NCI-H2196 (cell line): ENCODE measurements around the gene VSIR.

Source experiments
- DNase-seq: peaks from one replicate; lab custom pipeline; 2025; ENCODE audit not compliant: unreplicated experiment; lab: John Stamatoyannopoulos, UW

Gene VSIR

GRCh38 chr10:71765906-71766716, 7.2 kb downstream of the VSIR start:
- no peak for DNase-seq

DNA sequence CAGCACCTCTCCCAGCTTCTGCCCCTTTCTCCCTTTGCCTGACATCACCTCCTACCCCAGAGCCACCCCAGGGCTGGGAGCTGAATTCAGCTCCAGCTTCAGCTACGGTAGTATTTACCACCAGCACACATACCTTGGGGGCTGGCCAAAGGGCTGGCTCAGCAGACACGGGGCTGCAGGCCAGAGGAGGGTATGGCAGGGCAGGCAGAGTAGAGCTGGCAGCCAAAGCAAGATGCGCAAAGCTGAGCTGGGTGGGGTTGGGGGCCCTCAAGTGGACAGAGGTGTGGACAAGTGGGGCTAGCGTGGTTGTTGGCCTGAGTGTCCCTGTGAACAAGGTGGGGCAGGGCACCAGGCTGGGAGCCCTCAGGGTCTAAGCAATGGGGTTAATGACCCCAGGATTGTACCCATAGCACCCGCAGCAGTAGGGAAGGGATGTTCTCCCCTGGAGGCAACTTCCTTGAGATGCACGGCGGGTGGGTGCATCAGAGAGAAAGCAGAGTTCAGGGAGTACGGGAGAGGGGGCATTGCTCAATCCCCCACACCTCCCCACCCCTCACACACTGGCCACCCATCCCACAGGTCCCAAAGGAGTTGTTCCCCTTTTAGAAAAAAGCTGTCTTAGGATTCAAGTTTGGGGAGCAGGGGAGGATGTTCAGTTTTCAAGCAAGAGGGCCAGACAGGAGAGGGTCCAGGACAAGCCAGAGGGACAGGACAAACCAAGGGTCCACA, 8.0 kb downstream of the VSIR start:
- no peak for DNase-seq

- no peak for DNase-seq
Measured at GRCh38 chr10:71763352-71764127, 9.8 kb downstream of the VSIR start.

DNA sequence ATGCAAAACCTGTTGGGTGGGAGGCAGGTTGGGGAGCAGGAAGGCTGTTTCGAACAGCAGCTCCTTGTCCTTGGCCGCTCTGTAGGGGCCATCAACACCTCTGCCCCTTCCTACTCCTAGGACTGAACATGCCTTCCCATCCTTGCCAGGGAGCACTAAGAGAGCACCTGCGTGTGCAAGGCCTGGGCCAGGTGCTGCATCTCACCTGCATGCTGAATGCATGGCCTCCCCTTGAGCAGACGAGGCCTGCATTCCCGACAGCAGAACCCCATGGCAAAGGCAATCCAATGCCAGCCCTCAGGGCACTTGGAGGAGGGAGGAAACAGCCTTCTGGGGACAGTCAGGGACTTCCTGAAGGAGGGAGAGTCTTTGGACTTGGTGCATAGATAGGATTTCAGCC, 11.0 kb downstream of the VSIR start:
- DNase-seq, result no peak

GRCh38 chr10:71761541-71762113, 11.7 kb downstream of the VSIR start:
- DNase-seq, result no peak

DNA sequence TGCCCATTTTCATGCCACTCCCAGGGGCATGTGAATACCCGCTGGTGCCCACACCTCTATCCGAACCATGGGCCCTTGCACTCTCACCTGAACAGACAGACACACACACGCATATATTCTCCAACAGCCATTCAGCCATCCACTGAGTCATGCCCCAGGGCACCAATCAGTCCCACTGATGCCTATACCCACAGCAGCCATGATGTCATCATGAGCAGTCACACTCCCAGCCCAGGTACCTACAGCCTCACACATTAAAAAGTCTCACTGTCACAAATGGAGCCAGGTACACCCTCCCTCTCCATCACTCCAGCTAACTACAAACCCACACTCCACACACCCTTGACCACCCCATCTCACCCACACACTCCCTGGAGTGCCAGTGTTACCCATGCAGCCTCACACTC, 12.2 kb downstream of the VSIR start:
- DNase-seq, result no peak

DNA sequence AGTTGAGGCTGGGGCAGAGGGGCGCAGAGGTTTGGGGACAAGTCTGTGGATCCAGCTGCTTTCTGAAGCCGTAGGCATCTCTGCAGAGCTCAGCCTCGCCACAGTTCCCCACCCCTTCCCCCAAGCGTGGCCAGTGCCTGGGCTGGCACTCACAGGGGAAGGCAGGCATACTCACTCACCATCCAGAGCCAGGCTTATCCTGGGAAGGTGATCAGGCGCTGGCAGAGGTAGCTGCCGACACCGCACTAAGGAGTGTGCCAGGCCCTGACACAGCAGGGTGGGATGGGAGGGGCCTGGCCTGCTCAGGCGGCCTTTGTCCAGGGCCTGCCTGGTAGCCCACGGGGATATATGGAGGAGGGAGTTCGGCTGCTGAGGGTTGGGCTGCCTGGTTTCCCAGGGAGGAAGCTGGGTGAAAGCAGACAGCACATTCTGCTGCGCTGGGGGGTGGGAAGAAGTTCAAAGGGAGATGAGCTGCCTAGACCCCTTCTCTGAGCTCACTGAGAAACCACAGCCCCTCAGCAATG, 15.9 kb downstream of the VSIR start:
- DNase-seq, result no peak

DNA sequence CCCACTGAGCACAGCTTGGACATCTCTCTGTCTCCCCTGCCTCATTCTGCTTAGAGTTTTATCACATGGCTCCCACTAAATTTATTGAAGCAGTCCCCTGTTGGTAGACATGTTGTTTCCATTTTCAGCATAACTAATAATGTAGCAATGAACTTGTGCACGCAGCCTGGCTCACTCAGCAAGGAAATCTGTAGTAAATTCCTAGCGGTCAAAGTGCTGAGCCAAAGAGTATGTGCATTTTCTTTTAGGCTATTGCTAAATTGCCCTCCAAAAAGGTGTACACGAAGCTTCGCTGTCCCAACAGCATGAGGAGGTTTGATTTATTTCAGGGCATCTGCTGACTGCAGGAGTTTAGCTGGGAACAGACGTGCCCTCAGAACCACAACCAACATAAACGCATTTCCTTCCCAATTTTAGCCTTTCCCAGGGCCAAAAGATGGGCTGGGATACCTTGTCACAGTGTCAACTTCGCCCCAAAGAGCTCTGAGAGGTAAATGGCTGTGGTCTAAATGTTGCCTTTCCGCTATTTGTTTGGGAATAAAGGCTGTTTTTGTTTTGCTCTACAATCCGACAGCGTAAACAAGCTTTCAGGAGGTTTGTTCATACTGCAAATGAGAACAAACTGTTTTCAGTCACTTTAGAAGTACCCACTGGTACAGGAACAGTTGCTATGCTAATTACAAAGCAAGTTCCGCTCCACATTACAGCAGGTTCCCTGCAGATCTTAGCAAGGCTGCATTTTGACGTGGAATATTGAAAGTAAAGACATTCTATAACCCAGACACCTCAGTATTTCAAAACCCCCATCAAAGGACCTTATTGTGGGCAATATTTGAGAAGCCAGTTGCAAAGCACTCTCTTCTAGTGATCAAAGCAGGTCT, 16.8 kb downstream of the VSIR start:
- DNase-seq, result no peak

DNA sequence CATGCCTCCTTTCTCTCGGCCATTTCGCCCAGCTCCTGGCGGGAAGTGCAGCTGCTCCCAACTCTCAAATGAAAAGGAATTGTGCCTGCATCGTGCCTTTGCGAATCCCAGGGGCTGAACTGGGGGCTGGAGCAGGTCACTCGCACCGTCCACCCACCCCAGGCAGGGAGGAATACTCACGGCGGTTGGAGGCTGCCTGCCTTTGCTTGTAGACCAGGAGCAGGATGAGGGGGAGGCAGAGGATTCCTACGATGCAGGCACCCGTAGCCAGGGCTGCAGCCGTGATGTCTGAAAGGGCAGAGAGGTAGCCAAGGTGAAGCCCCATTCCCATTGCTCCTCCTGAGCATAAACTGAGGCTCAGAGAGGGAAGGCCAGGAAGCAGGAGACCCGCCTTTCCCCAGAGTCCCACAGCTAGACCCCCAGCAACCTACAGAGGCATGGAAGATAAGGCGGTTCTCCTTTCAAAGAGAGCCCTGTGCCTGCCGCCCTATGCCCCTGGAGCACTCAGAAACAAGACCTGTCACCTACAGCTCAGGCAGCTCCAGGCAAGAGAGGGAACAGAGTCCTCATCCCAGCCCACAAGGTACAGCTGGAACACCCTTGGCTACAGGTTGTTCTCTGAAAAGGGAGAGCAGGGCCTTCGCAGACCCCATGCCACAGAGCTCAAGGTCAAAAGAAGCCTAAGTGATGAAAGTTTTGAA, 18.0 kb downstream of the VSIR start:
- no peak for DNase-seq

GRCh38 chr10:71754562-71754961, 18.8 kb downstream of the VSIR start:
- no peak for DNase-seq

- DNase-seq, result no peak
Measured at GRCh38 chr10:71753960-71754505, 19.3 kb downstream of the VSIR start.

- DNase-seq, result no peak
Measured at GRCh38 chr10:71753091-71753959, 20.0 kb downstream of the VSIR start.

GRCh38 chr10:71752391-71753090, 20.8 kb downstream of the VSIR start:
- no peak for DNase-seq

- no peak for DNase-seq
Measured at GRCh38 chr10:71751515-71752224, 21.6 kb downstream of the VSIR start.

DNA sequence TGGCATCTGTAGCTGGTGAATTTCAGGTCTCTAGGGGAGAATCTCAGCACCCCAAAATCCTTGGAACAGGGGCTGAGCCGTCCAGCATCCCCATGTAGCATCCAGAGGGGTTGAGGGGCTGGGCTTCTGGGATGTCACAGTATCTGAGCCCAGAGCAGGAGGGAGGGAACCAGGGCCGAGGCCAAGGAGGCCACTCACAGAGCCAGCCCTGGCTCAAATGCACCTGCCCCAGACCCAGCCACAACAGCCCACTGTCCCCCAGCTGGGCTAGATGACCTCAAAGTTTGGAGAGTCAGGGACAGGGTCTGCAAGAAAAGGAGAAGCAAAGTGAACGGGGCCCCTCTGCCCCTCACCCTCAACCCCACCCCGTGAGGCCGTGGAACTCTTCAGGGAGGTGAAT, 22.3 kb downstream of the VSIR start:
- DNase-seq, result no peak

DNA sequence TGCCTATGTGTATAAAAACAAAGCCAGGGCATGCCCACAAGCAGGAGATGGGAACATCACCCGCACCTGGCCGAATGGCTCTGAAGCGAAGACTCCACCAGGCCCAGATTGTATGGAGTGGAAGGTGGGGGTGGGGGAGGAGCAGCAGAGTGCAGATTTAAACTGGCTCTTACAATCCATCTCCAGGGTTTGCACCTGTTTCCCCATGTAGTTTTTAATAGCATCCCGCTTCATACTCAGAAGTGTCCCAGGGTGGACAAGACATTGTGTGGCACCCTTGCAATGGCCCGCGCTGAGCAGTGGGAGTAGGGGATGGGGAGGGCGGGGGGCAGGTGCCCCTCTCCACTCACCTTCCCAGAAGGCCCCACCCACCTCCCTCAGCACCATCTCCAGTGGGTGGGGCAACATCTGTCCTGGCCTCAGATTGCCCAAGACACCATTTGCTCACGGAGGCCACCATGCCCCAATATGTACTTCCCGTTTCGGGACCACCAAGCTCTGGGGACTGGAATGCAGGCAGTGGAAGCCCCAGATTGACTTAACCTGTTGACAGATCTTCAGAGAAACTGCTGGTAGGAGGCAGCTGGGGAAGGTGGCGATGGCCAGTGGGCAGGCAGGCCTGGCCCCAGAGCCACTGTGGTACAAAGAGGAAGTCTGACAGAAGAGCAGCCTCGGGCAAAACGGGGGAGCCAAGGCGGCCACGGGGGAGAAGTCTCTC, 23.0 kb downstream of the VSIR start:
- no peak for DNase-seq
